Right ventricle myocardium inferior (tissue), 1 donor: ENCODE data around the gene DYNLT4. TPM values are rescaled to one million over a fixed set of nuclear protein-coding genes. Genes with fewer than 3 reads are reported as not detected.
"Not testable (repeated sequence)": the region's sequence is repeated elsewhere in the genome, so short reads cannot be mapped to it uniquely, and the experiment has no call there.

ENCODE experiments used
- ATAC-seq: fragments of 200-7000 bp; cut with Tn5 transposase; one replicate; pipeline ENCODE4 v1.9.1; 2020; ENCODE audit warnings: mild to moderate bottlenecking, moderate library complexity
- DNase-seq: peaks from one replicate; pipeline ENCODE4 v3.0.0; 2021; ENCODE audit errors: missing footprints
- intact Hi-C: fragments of 100-400 bp; cut with DNase I; formaldehyde crosslinking; loops from one replicate; pipeline ENCODE4 v1.11.0; 2022
- long read RNA-seq: library from polyadenylated mRNA; unstranded; transcript quantifications from one replicate; pipeline ENCODE4 v2.0.0, GENCODE V29; 2021
- total RNA-seq: library from RNA; stranded (reverse); fragmentation: NEBNext Ultra II Directional; extraction: Animal tissue kit (Norgen Biotek cat#: 25700); gene quantifications from one replicate; pipeline ENCODE4 v1.2.1, GENCODE V29; 2021
- donor health status: DM: no; HTN: yes; CAD: no; lungs with severe emphysema.

Gene DYNLT4, protein sequence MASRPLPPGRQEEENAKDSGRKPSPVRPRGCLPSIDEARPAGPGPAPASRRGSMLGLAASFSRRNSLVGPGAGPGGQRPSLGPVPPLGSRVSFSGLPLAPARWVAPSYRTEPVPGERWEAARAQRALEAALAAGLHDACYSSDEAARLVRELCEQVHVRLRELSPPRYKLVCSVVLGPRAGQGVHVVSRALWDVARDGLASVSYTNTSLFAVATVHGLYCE
- 1.0 TPM for total RNA-seq
- long read RNA-seq, result 0 reads

GRCh38 chr1:44806704-44807363 lies at the start of gene DYNLT4:
Gene DYNLT4, minus strand, starts transcription at chr1:44807351. Its CDS starts 683 bp downstream, at chr1:44806668.
- no peak for DNase-seq
- intact Hi-C loops, result loop anchor here (10.0 kb wide), 1 partner anchor 778 kb away; the partner anchor contains the start of gene NASP
- ATAC-seq, result no peak

GRCh38 chr1:44855742-44856141 lies 48.6 kb upstream of the DYNLT4 start:
- intact Hi-C loops, result no loop called here
- no peak for ATAC-seq
- no peak for DNase-seq

- no peak for ATAC-seq
- DNase-seq, result no peak
- intact Hi-C loops, result no loop called here
These were observed 47.8 kb upstream of the DYNLT4 start for GRCh38 chr1:44854970-44855369.

DNA sequence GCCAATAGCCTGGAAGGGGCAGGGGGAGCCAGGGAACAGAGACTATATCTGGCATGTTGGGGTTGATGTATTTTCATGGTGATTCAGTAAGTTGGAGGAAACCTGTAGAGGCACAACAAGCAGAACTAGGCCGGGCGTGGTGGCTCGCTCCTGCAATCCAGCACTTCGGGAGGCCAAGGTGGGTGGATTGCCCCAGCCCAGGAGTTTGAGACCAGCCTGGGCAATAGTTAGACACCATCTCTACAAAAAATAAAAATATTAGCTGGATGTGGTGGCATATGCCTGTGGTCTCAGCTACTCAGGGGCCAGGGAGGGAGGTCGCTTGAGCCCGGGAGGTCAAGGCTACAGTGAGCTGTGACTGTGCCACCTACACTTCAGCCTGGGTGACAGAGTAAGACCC lies 46.0 kb upstream of the DYNLT4 start:
- DNase-seq (no peak), ATAC-seq (no peak)
- intact Hi-C loops, result no loop called here

DNA sequence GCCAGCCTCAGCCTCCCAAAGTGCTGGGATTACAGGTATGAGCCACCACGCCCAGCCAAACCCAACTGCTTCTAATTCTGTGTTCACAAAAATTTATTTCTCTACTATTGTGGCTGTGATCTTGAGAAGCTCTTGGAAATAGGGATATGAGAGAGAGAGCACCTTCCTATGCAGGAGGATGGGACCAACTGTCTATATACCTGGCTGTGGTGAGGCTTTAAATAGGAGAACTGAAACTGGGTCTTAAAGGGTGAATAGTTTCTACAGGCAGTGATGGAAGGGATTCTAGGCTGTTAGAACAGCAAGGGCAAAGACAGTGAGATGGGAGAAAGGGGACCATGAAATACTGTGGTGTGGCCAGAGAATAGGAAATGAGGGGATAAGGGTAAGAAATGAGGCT lies 44.2 kb upstream of the DYNLT4 start:
- intact Hi-C loops, result no loop called here
- DNase-seq (no peak), ATAC-seq (no peak)

- no peak for ATAC-seq
- intact Hi-C loops, result no loop called here
- no peak for DNase-seq
These were observed 42.5 kb upstream of the DYNLT4 start for GRCh38 chr1:44849575-44850132.

- intact Hi-C loops, result no loop called here
- ATAC-seq, result peak; percentile 12
These were observed 41.5 kb upstream of the DYNLT4 start for GRCh38 chr1:44848456-44849181.

GRCh38 chr1:44847845-44848244 lies 40.7 kb upstream of the DYNLT4 start:
- DNase-seq (no peak), ATAC-seq (no peak)
- intact Hi-C loops, result no loop called here

More at GRCh38 chr1:44848456-44849181, 41.5 kb upstream of the DYNLT4 start:
- no peak for DNase-seq

DNA sequence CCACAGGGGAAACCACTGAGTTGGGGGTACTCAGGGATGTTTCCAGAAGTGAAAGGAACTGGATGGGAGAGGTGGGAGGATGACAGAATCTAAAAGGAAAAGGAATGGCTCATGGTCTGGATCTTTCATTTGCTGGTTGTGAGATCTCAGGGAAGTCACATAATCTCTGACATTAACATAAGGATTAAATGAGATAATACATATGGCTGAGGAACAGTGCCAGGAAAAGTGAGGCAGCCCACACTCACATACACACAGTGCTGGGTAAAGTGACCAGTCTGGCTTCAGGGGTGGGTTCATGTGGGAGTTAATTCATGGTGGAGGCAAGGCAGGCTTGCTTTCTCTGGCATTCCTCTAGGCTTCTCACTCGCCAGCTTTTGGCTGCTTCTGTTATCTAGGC lies 39.8 kb upstream of the DYNLT4 start:
- DNase-seq (no peak), ATAC-seq (no peak)
- intact Hi-C loops, result no loop called here

GRCh38 chr1:44842862-44843655 lies 35.9 kb upstream of the DYNLT4 start, which contains the start of gene PTCH2:
Gene PTCH2, minus strand, starts transcription at chr1:44843253. Its CDS starts 321 bp downstream, at chr1:44842932.
- intact Hi-C loops, result no loop called here
- ATAC-seq, result peak; percentile 91
- peak; percentile 86 for DNase-seq

- DNase-seq, result no peak
- intact Hi-C loops, result no loop called here
- ATAC-seq, result peak; percentile 14
These were observed 35.3 kb upstream of the DYNLT4 start for GRCh38 chr1:44842486-44842861.

DNA sequence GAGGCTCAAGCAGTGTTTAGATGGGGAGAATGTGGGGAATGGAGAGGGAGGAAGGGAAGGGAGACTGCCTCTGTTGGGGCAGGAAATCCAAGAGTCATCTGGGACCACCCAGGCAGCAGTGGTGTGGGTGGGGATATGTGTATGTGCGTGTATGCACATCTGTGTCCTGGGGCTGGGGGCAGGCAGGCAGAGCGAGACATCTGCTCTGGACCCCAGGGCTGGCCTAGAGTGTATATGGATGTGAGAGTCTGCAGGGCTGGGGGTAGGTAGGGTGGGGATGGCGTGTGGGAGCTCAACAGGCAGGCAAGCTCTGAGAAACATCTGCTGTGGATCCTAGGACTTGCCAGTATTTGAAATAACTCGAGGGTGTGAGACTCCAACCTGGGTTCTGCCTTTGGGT lies 32.4 kb upstream of the DYNLT4 start:
- DNase-seq (no peak), ATAC-seq (no peak)
- intact Hi-C loops, result no loop called here

DNA sequence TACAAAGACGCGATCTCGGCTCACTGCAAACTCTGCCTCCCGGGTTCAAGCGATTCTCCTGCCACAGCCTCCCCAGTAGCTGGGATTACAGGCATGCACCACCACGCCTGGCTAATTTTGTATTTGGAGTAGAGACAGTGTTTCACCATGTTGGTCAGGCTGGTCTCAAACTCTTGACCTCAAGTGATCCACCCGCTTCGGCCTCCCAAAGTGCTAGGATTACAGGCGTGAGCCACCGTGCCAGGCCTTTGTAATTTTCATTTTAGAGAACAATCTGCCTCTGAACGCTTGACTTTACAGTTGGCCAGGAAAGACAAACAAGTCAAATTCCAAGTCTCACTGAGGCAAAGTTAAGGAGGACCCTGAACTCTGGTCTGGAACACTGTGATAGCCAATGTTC lies 31.1 kb upstream of the DYNLT4 start:
- not testable (repeated sequence) for ATAC-seq

GRCh38 chr1:44835738-44836675 lies 28.9 kb upstream of the DYNLT4 start:
- peak; percentile 86 for ATAC-seq
- intact Hi-C loops, result loop anchor here (2.0 kb wide), 1 partner anchor 469 kb away; no protein-coding TSS in a partner anchor
- DNase-seq, result peak; percentile 86

More for the DNA sequence above, 31.1 kb upstream of the DYNLT4 start:
- DNase-seq, intact Hi-C loops: not testable (repeated sequence)

DNA sequence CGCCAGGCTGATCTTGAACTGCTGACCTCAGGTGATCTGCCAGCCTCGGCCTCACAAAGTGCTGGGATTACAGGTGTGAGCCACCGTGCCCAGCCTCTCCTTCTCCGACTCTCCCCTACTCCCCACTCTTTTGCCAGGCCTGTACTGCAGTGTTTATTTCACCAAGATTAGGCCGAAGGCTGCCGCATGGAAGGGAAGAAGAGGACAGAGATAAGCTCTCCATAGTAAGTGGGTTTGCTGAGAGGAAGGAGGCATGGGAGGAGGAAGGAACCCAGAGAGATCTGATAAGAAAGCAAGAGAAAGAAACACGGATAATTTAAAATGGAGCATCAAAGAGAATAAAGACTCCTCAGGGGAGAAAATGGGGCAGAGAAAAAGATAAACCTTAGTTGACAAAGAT lies 27.2 kb upstream of the DYNLT4 start:
- ATAC-seq (no peak), DNase-seq (no peak)
- intact Hi-C loops, result no loop called here

DNA sequence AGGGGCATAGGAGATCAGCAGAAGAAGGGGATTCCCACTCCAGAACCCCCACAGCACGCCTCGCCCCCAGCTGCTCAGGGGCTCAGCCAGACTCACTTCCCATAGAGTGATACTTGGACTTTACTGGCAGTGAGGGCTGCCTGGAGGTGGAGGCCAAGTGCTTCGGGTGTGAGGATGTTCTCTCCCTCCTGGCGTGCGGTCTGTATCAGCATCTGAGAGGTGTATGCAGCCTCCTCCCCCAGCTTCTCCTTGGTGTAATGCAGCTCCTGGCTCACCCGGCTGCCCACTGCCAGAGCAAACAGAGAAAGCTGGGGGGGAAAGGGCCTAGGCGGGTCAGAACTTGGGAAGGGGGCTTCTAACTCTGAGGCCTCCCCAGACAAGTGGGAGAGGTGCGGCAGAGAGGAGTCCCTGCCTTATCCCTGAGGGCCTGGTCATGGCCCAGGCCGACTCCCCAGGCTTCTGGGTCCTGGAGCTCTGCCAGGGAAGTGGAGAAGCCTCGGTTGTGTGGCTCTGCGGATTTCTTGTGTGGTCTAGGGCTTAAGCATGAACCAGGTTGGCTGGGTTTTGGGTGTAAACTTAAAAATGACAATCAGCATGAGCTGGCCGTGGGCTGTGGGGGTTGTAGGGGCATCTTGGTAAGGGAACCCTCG lies 25.0 kb upstream of the DYNLT4 start:
- intact Hi-C loops, result no loop called here
- DNase-seq (no peak), ATAC-seq (no peak)

- DNase-seq (no peak), ATAC-seq (no peak)
- intact Hi-C loops, result no loop called here
These were observed 24.4 kb upstream of the DYNLT4 start for GRCh38 chr1:44831516-44831915.
